Vagina (tissue), 2 donors: ENCODE results near the gene CLEC9A.

ENCODE experiments used
- CTCF ChIP-seq, 3 experiments: fragments of 450-650 bp in 2 of 3; fragments of 200-600 bp in 1 of 3; sonication (generic) in 1 of 3; IDR thresholded peaks; one replicate each; pipeline ENCODE4 v1.5.1; 2017 to 2019; ENCODE audit warnings: antibody characterized with exemption in 3 of 3, mild to moderate bottlenecking in 2 of 3, moderate library complexity in 2 of 3
- POLR2A ChIP-seq, 2 donors: fragments of 450-650 bp; IDR thresholded peaks; one replicate each; pipeline ENCODE4 v1.6.1; 2017; ENCODE audit warnings: antibody characterized with exemption in 2 of 2, mild to moderate bottlenecking in 2 of 2, moderate library complexity in 2 of 2
- POLR2AphosphoS5 ChIP-seq, 2 donors: sonication (generic); formaldehyde crosslinking; IDR thresholded peaks; one replicate each; pipeline ENCODE4 v1.9.0; 2017; ENCODE audit warnings: antibody characterized with exemption in 2 of 2, mild to moderate bottlenecking in 2 of 2, low read depth in 1 of 2; ENCODE audit not compliant: insufficient read depth in 1 of 2

DNA sequence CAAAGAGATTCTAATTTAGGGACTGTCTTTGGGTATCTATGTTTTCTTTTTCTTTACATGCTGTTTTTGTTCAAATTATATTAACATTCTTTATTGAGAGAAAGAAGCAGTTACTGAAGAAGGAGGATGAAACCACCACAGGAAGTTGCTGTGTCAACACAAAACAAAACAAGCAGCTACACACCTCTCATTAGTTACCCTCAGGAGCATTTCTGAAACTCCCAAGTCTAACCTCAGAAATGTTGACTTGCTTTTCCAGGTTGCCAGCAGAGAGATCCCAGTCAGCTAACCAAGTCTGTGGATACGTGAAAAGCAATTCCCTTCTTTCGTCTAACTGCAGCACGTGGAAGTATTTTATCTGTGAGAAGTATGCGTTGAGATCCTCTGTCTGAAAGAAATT lies 34.8 kb downstream of the CLEC9A start:
- no peak for TF ChIP-seq CTCF (IDR thresholded peaks at IDR 0.05)
- no peak for TF ChIP-seq POLR2A (IDR thresholded peaks at IDR 0.05)
- no peak for TF ChIP-seq POLR2AphosphoS5 (IDR thresholded peaks at IDR 0.05; ENCODE audit: insufficient read depth in 1 of 2, low read depth in 1 of 2)
